GM12878 (cell line): Measurements from ENCODE around the gene LMBR1. TPM values are rescaled to one million over a fixed set of nuclear protein-coding genes. Genes with fewer than 3 reads are reported as not detected.

Experiments used
- ATAC-seq: fragments of 200-7000 bp; cut with Tn5 transposase; 3 replicates; pipeline ENCODE4 v1.9.1; 2020; ENCODE audit warnings: mild to moderate bottlenecking, moderate library complexity
- BruUV-seq: library from RNA; stranded (reverse); fragments of 400-500 nt; replicated peaks from 2 replicates; lab custom pipeline; 2021; lab: Mats Ljungman, UMichigan
- CTCF ChIA-PET: fragments of 300-600 bp; sonication (Branson Sonifier 250); formaldehyde crosslinking; extraction: SDS; loops from one replicate; lab custom pipeline; 2021; ENCODE audit warnings: inconsistent platforms; lab: Yijun Ruan, JAX
- POLR2A ChIA-PET: fragments of 350-600 bp; formaldehyde crosslinking; extraction: SDS; loops from one replicate; lab custom pipeline; 2021; ENCODE audit warnings: inconsistent platforms; lab: Charles Lee
- RAD21 ChIA-PET: fragments of 300-600 bp; sonication (Branson Sonifier 250); formaldehyde crosslinking; loops from one replicate; lab custom pipeline; 2023; ENCODE audit warnings: antibody characterized with exemption; ENCODE audit not compliant: unreplicated experiment; lab: Charles Lee
- SMC1A ChIA-PET: fragments of 300-600 bp; sonication (Branson Sonifier 250); formaldehyde crosslinking; loops from one replicate; lab custom pipeline; 2023; ENCODE audit not compliant: unreplicated experiment, uncharacterized antibody; lab: Charles Lee
- DNase-seq: peaks from one replicate; pipeline ENCODE4 v3.0.0-alpha.2; 2011; ENCODE audit warnings: low read depth, low spot score
- FAIRE-seq: peaks from 3 replicates; lab custom pipeline; 2011; peaks lifted over from hg19 to GRCh38; lab: Jason Lieb, UNC
- H2AFZ ChIP-seq: 2 replicates; pipeline ENCODE4 v1.6.0; 2011; ENCODE audit warnings: low read depth, low read length, control low read depth; ENCODE audit not compliant: control insufficient read depth
- H3K27ac ChIP-seq: 2 replicates; pipeline ENCODE4 v1.5.1; 2011; ENCODE audit warnings: control low read depth; ENCODE audit not compliant: control insufficient read depth, insufficient read depth
- H3K27me3 ChIP-seq, 2 experiments: replicated peaks in 1 of 2; 2 replicates each; pipeline versions ENCODE4 v1.6.0 to v1.6.1; 2011; ENCODE audit warnings: low read length in 1 of 2; ENCODE audit not compliant: control insufficient read depth in 2 of 2, insufficient read depth in 2 of 2
- H3K36me3 ChIP-seq, 2 experiments: 2 replicates each; pipeline ENCODE4 v1.5.1; 2011; ENCODE audit warnings: low read length in 1 of 2; ENCODE audit not compliant: control insufficient read depth in 2 of 2, insufficient read depth in 2 of 2
- H3K4me1 ChIP-seq: 2 replicates; pipeline ENCODE4 v1.6.1; 2011; ENCODE audit warnings: mild to moderate bottlenecking, low read length, moderate library complexity, mixed read lengths; ENCODE audit not compliant: control insufficient read depth, insufficient read depth
- H3K4me2 ChIP-seq: 2 replicates; pipeline ENCODE4 v1.6.0; 2011; ENCODE audit warnings: control low read depth; ENCODE audit not compliant: control insufficient read depth, insufficient read depth
- H3K4me3 ChIP-seq: fragments of 200-600 bp; sonication (generic); 2 replicates; pipeline ENCODE4 v1.5.1; 2016
- H3K79me2 ChIP-seq: 2 replicates; pipeline ENCODE4 v1.6.0; 2011; ENCODE audit warnings: low read length; ENCODE audit not compliant: control insufficient read depth, insufficient read depth
- H3K9ac ChIP-seq: 2 replicates; pipeline ENCODE4 v1.8.0; 2011; ENCODE audit warnings: low read length, control low read depth, mixed read lengths; ENCODE audit not compliant: control insufficient read depth, insufficient read depth
- H3K9me3 ChIP-seq: replicated peaks from 3 replicates; pipeline ENCODE4 v1.5.1; 2011; ENCODE audit warnings: mild to moderate bottlenecking, low read length; ENCODE audit not compliant: control insufficient read depth, insufficient read depth
- H4K20me1 ChIP-seq: 2 replicates; pipeline ENCODE4 v1.6.0; 2011; ENCODE audit not compliant: control insufficient read depth, insufficient read depth
- BRCA1 ChIP-seq: IDR thresholded peaks from 2 replicates; pipeline ENCODE4 v1.6.1; 2011; ENCODE audit warnings: low read depth, low read length, improper control_type of control experiment
- ESRRA ChIP-seq: IDR thresholded peaks from 2 replicates; pipeline ENCODE4 v1.6.1; 2012; ENCODE audit warnings: mild to moderate bottlenecking, low read length, improper control_type of control experiment
- ETV6 ChIP-seq, 2 experiments: fragments of 450-650 bp in 1 of 2; IDR thresholded peaks in 1 of 2; conservative IDR thresholded peaks in 1 of 2; 2 replicates each; pipeline ENCODE4 v1.6.1; 2014; ENCODE audit warnings: antibody characterized with exemption in 1 of 2, borderline replicate concordance in 1 of 2, low read depth in 1 of 2, mild to moderate bottlenecking in 1 of 2, moderate library complexity in 1 of 2
- GABPA ChIP-seq: IDR thresholded peaks from 2 replicates; pipeline ENCODE4 v1.6.1; 2014; ENCODE audit warnings: antibody characterized with exemption, low read depth, mild to moderate bottlenecking, inconsistent platforms
- HCFC1 ChIP-seq: fragments of 150-350 bp; IDR thresholded peaks from 2 replicates; pipeline ENCODE4 v1.6.1; 2014; ENCODE audit warnings: low read length
- HDAC2 ChIP-seq: fragments of 200-600 bp; sonication (generic); IDR thresholded peaks from 2 replicates; pipeline ENCODE4 v1.6.1; 2017
- HDGF ChIP-seq: fragments of 450-650 bp; IDR thresholded peaks from 2 replicates; pipeline ENCODE4 v1.6.1; 2016; ENCODE audit warnings: antibody characterized with exemption
- KDM1A ChIP-seq: fragments of 200-600 bp; sonication (generic); IDR thresholded peaks from 2 replicates; pipeline ENCODE4 v1.6.1; 2016; ENCODE audit warnings: borderline replicate concordance
- MLLT1 ChIP-seq: fragments of 450-650 bp; IDR thresholded peaks from 2 replicates; pipeline ENCODE4 v1.6.1; 2016; ENCODE audit warnings: mild to moderate bottlenecking
- PAX8 ChIP-seq: fragments of 450-650 bp; IDR thresholded peaks from 2 replicates; pipeline ENCODE4 v1.6.1; 2017; ENCODE audit warnings: mild to moderate bottlenecking, moderate library complexity
- POLR2A ChIP-seq: IDR thresholded peaks from 2 replicates; pipeline ENCODE4 v1.6.1; 2011; ENCODE audit warnings: low read depth, mild to moderate bottlenecking, low read length
- SIN3A ChIP-seq: IDR thresholded peaks from 2 replicates; pipeline ENCODE4 v1.6.1; 2012; ENCODE audit warnings: low read depth, low read length, improper control_type of control experiment
- SMARCA5 ChIP-seq: fragments of 450-650 bp; IDR thresholded peaks from 2 replicates; pipeline ENCODE4 v1.6.1; 2017; ENCODE audit warnings: mild to moderate bottlenecking
- STAT3 ChIP-seq: IDR thresholded peaks from 2 replicates; pipeline ENCODE4 v1.6.1; 2011; ENCODE audit warnings: low read depth, low read length, improper control_type of control experiment
- TAF1 ChIP-seq: IDR thresholded peaks from 2 replicates; pipeline ENCODE4 v1.6.1; 2011; ENCODE audit warnings: mild to moderate bottlenecking, low read depth, low read length, borderline replicate concordance
- ZBTB11 ChIP-seq: fragments of 450-650 bp; formaldehyde crosslinking; IDR thresholded peaks from 2 replicates; pipeline ENCODE4 v1.5.0; 2022; ENCODE audit warnings: mild to moderate bottlenecking, missing genetic modification characterization
- ZNF384 ChIP-seq: IDR thresholded peaks from 2 replicates; pipeline ENCODE4 v1.6.1; 2012; ENCODE audit warnings: low read depth, mild to moderate bottlenecking, low read length, improper control_type of control experiment, borderline replicate concordance
- ZNF622 ChIP-seq: fragments of 450-650 bp; IDR thresholded peaks from 2 replicates; pipeline ENCODE4 v1.6.1; 2017; ENCODE audit warnings: mild to moderate bottlenecking, inconsistent platforms
- ZZZ3 ChIP-seq: IDR thresholded peaks from 2 replicates; pipeline ENCODE4 v1.6.1; 2011; ENCODE audit warnings: low read depth; ENCODE audit not compliant: control insufficient read depth, insufficient read length
- in situ Hi-C: fragments of 300-500 bp; cut with MboI; formaldehyde crosslinking; loops from 9 replicates; pipeline ENCODE4 v1.14.3; 2018; ENCODE audit warnings: mixed read lengths
- intact Hi-C: fragments of 100-400 bp; cut with micrococcal nuclease; formaldehyde crosslinking; loops from one replicate; pipeline ENCODE4 v1.14.2; 2022; ENCODE audit not compliant: unreplicated experiment
- polyA plus RNA-seq, 11 experiments: library from polyadenylated mRNA; depleted of rRNA in 4 of 11; unstranded in 6 of 11; stranded (reverse) in 5 of 11; fragments of >200 nt; fragmentation: Nextera tagmentation in 4 of 11; fragmentation: Illumina TruSeq in 1 of 11; extraction: Ambion mirVana in 4 of 11; extraction: Trizol in 1 of 11; gene quantifications; 1 replicate in 1 of 11; 2 replicates in 10 of 11; pipeline versions ENCODE4 v1.2.1 to v1.2.3, GENCODE V29; 2011 to 2016; ENCODE audit warnings: inconsistent platforms in 2 of 11, missing spikeins in 2 of 11, low read depth in 1 of 11
- total RNA-seq, 4 experiments: library from RNA; depleted of rRNA in 3 of 4; stranded (reverse); fragments of >200 nt in 3 of 4; fragmentation: Illumina TruSeq in 1 of 4; extraction: Trizol in 1 of 4; gene quantifications; 2 replicates each; pipeline versions ENCODE4 v1.2.1 to v1.2.3, GENCODE V29; 2013 to 2021
- TF ChIP-seq, protein P1 (sequence below): fragments of 450-650 bp; IDR thresholded peaks from 2 replicates; pipeline ENCODE4 v1.6.1; 2014; ENCODE audit warnings: mild to moderate bottlenecking

LMBR1 gene
- total and polyA plus RNA-seq, 10 of the 15 experiments (the other 5 are each of a cell fraction or from before 2014, with no cell fraction given): 4.0 to 63.5 (median 28.8) TPM

DNA sequence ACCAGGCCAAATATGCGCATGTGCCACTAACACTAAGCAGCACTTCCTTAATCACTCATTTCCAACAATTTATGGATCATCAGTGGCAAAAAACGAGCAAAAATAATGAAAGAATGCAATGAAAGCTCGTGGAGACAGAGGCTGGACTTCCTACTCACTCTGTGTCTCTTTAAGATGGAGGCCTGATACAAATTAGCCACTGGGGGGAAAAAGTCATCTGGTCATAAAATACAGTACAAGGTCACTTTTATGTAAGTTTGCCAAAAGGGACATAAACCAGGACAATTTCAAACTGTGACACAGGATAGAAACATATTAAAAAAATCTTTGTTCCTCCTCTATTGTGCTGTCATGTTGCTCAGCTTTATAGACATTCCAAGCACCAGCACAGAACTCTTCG is 101.7 kb downstream of the LMBR1 start (continued):
- TF ChIP-seq ZBTB11 (CRISPR knock-in tag): no peak
- no peak for TF ChIP-seq ZNF384
- no peak for TF ChIP-seq ZZZ3
- no peak for TF ChIP-seq ZNF622

GRCh38 chr7:156790264-156790663 is 102.7 kb downstream of the LMBR1 start:
- ChIA-PET SMC1A (interaction anchor here (1.2 to 2.7 kb wide), 4 partner anchors 10 to 149 kb away, joined by 3 to 16 read pairs (median 4); no protein-coding TSS in a partner anchor), CTCF (interaction anchor here (0.8 to 1.2 kb wide), 3 partner anchors 10 to 137 kb away, joined by 3 to 4 read pairs (median 3); no protein-coding TSS in a partner anchor), RAD21 (interaction anchor here (1.0 to 2.3 kb wide), 3 partner anchors 10 to 149 kb away, joined by 3 to 9 read pairs (median 3); no protein-coding TSS in a partner anchor), POLR2A (interaction anchor here (1.1 kb wide), 2 partner anchors 9 to 11 kb away, joined by 3 read pairs; no protein-coding TSS in a partner anchor)
- BruUV-seq: no TSS peak
- intact Hi-C loops: no loop called here
- H3K36me3 ChIP-seq: no peaks in the 10 kb centered on the region; a peak in 2 of 4 replicates
- in situ Hi-C loops: no loop called here
- H2AFZ ChIP-seq: no peak overlapping the region
- no peaks in the 10 kb centered on the region for H3K27me3 ChIP-seq
- no peaks in the 10 kb centered on the region for H3K4me1 ChIP-seq
- no peak for FAIRE-seq
- H3K4me2 ChIP-seq: no peak overlapping the region
- no peaks in the 10 kb centered on the region for H3K9me3 ChIP-seq
- H3K27ac ChIP-seq: no peak overlapping the region
- no peaks in the 10 kb centered on the region for H3K79me2 ChIP-seq
- no peak for DNase-seq
- H3K9ac ChIP-seq: no peak overlapping the region
- no peak for ATAC-seq
- no peak overlapping the region for H3K4me3 ChIP-seq
- no peaks in the 10 kb centered on the region for H4K20me1 ChIP-seq
- no peak for TF ChIP-seq SMARCA5
- no peak for TF ChIP-seq ESRRA
- TF ChIP-seq SIN3A: no peak
- TF ChIP-seq POLR2A: no peak
- TF ChIP-seq KDM1A: no peak
- TF ChIP-seq HCFC1: no peak
- no peak for TF ChIP-seq HDGF
- no peak for TF ChIP-seq STAT3
- no peak for TF ChIP-seq ETV6 (conservative IDR thresholded peaks at IDR 0.05 in 1 of 2, IDR thresholded peaks at IDR 0.05 in 1 of 2; ENCODE audit: borderline replicate concordance in 1 of 2, low read depth in 1 of 2)
- TF ChIP-seq BRCA1: no peak
- no peak for TF ChIP-seq MLLT1
- no peak for TF ChIP-seq TAF1
- TF ChIP-seq, protein P1, sequence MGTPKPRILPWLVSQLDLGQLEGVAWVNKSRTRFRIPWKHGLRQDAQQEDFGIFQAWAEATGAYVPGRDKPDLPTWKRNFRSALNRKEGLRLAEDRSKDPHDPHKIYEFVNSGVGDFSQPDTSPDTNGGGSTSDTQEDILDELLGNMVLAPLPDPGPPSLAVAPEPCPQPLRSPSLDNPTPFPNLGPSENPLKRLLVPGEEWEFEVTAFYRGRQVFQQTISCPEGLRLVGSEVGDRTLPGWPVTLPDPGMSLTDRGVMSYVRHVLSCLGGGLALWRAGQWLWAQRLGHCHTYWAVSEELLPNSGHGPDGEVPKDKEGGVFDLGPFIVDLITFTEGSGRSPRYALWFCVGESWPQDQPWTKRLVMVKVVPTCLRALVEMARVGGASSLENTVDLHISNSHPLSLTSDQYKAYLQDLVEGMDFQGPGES: no peak
- no peak for TF ChIP-seq PAX8
- TF ChIP-seq ZNF384: no peak
- TF ChIP-seq HDAC2: no peak
- no peak for TF ChIP-seq GABPA
